ENCODE data around the gene RNASEH2A. TPM values are rescaled to one million over a fixed set of nuclear protein-coding genes. Genes with fewer than 3 reads are reported as not detected.

Gene RNASEH2A
- total RNA-seq, 2 experiments from 2014 or later: 49.2 to 64.0 TPM

DNA sequence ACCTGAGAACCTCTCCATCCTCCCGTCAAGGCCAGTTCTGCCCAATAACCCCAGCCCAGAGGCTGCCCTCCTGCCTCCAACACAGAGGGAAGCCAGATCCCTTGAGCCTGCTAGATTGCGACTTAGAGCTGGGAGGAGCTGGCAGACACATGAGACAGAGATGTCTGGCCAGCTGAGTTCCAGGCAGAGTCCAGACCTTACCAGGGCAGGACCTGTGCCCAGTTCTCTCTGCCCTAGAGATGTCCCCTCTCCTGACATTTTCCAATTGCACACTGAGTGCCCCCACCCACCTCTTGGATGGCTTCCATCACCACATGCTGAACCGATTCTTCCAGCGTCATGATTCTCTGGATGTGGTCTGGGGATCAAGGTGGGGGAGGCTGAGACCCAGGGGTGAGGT is 34.1 kb upstream of the RNASEH2A start:
- Mint-ChIP-seq H3K27me3 (ENCODE audit: low read depth) (no peaks in the 10 kb centered on the region), H3K27ac (no peak overlapping the region), H3K4me1 (ENCODE audit: low read depth) (peaks cover 27% of the 10 kb centered on the region), H3K4me3 (no peak overlapping the region), H3K36me3 (ENCODE audit: low read depth) (no peaks in the 10 kb centered on the region), H3K9me3 (ENCODE audit: insufficient read depth) (no peaks in the 10 kb centered on the region)
- POLR2A ChIA-PET: interaction anchor here (15.2 kb wide), 1 partner anchor 22 kb away, joined by 380 read pairs; the partner anchor contains the start of gene JUNB
- no peak for ATAC-seq
- no peak for DNase-seq
- CTCF ChIA-PET: interaction anchor here (1.5 to 8.5 kb wide), 5 partner anchors 8 to 75 kb away, joined by 6 to 390 read pairs (median 9); partner anchors contain the start of gene JUNB

DNA sequence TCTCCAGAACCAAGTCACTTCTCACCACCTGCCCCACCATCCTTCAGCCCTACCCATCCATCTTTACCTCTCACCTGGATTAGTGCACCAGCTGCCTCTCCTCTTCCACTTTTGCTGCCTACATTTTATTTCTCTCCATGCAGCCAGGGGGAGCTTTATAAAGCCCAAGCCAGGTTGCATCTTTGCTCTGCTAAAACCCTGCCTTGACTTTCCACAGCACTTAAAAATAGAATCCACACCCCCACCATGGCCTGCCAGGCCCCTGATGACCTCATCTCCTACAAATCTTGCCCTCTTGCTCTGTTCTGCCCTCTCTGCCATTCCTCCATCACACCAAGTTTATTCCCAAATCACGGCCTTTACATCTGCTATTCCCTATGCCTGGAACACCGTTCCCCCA is 32.8 kb upstream of the RNASEH2A start:
- no peaks in the 10 kb centered on the region for H3K36me3 Mint-ChIP-seq (ENCODE audit: low read depth)
- no peak for DNase-seq
- peaks cover 37% of the 10 kb centered on the region for H3K4me1 Mint-ChIP-seq (ENCODE audit: low read depth)

GRCh38 chr19:12774588-12775555 is 31.5 kb upstream of the RNASEH2A start, which contains the start of gene HOOK2:
TSS of gene HOOK2 (minus strand) at chr19:12775552. CDS start at chr19:12775449, 103 bp downstream.
- CTCF ChIA-PET: interaction anchor here (1.2 to 8.5 kb wide), 6 partner anchors 9 to 46 kb away, joined by 3 to 390 read pairs (median 4); partner anchors contain the start of gene JUNB
- DNase-seq (no peak), ATAC-seq (no peak)
- POLR2A ChIA-PET: interaction anchor here (0.6 to 15.2 kb wide), 2 partner anchors 19 to 43 kb away, joined by 3 to 380 read pairs; partner anchors contain the start of gene JUNB
- peak within 1 kb of the TSS; percentile 73 for H3K4me3 Mint-ChIP-seq
- H3K27ac Mint-ChIP-seq: peak within 1 kb of the TSS; percentile 11
- no peaks in the 10 kb centered on the region for H3K9me3 Mint-ChIP-seq (ENCODE audit: insufficient read depth)
- peaks cover 46% of the 10 kb centered on the region for H3K4me1 Mint-ChIP-seq (ENCODE audit: low read depth)
- H3K27me3 Mint-ChIP-seq (ENCODE audit: low read depth): no peaks in the 10 kb centered on the region
- H3K36me3 Mint-ChIP-seq (ENCODE audit: low read depth): no peaks in the 10 kb centered on the region

More for the DNA sequence above, 32.8 kb upstream of the RNASEH2A start:
- Mint-ChIP-seq H3K27ac (no peak overlapping the region), H3K4me3 (no peak overlapping the region), H3K27me3 (ENCODE audit: low read depth) (no peaks in the 10 kb centered on the region), H3K9me3 (ENCODE audit: insufficient read depth) (no peaks in the 10 kb centered on the region)
- CTCF ChIA-PET: interaction anchor here (0.9 to 8.5 kb wide), 10 partner anchors 7 to 74 kb away, joined by 3 to 390 read pairs (median 4); partner anchors contain the start of gene JUNB
- ATAC-seq: no peak
- POLR2A ChIA-PET: interaction anchor here (0.8 to 15.2 kb wide), 3 partner anchors 9 to 21 kb away, joined by 3 to 380 read pairs (median 4); partner anchors contain the start of gene JUNB

DNA sequence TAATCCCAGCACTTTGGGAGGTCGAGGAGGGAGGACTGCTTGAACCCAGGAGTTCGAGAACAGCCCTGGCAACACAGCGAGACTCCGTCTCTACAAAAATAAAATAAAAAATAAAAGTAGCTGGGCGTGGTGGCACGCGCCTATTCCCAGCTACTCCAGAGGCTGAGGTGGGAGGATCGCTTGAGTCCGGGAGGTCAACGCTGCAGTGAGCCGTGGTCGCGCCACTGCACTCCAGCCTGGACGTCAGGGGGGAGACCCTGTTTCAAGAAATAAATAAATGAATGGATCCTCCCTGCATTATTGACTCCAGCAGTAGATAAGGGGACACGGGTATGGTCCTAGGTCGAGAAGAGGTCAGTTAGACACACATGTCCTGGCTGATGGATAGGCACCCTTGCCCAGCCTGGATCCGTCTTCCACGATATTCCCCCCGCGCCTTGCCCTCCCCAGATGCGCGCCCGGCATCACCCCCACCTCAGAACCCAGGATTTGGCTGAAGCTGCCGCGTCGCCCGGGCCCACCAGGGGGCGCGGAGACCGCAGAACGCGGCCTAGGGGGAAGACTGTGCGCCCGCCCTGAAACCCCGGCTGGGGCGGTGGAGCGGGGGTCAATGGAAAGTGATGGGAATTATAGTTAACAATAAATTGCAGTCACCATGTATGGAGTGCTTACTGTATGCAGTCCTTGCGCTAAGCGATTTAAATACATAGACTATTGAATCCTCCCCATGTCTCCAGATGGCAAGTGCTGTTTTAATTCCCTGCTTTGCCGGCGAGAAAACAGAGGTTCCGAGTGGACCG is 29.0 kb upstream of the RNASEH2A start:
- ChIA-PET POLR2A (interaction anchor here (0.6 to 15.2 kb wide), 7 partner anchors 8 to 342 kb away, joined by 3 to 380 read pairs (median 5); partner anchors contain the start of gene JUNB), CTCF (interaction anchor here (1.0 to 8.5 kb wide), 15 partner anchors 8 to 74 kb away, joined by 3 to 390 read pairs (median 8); partner anchors contain the start of genes GET3, JUNB, PRDX2 and RNASEH2A)
- DNase-seq: peak; percentile 85
- Mint-ChIP-seq H3K27me3 (ENCODE audit: low read depth) (no peaks in the 10 kb centered on the region), H3K4me1 (ENCODE audit: low read depth) (peaks cover 48% of the 10 kb centered on the region), H3K9me3 (ENCODE audit: insufficient read depth) (no peaks in the 10 kb centered on the region), H3K36me3 (ENCODE audit: low read depth) (no peaks in the 10 kb centered on the region), H3K4me3 (peak overlapping the region; percentile 72), H3K27ac (peak overlapping the region; percentile 85)
- ATAC-seq: peak; percentile 48

- peak; percentile 6 for ATAC-seq
- CTCF ChIA-PET: interaction anchor here (1.0 to 8.5 kb wide), 15 partner anchors 7 to 73 kb away, joined by 3 to 390 read pairs (median 8); partner anchors contain the start of genes GET3, JUNB, PRDX2 and RNASEH2A
- Mint-ChIP-seq H3K4me3 (peak overlapping the region; percentile 72), H3K36me3 (ENCODE audit: low read depth) (no peaks in the 10 kb centered on the region), H3K4me1 (ENCODE audit: low read depth) (peaks cover 45% of the 10 kb centered on the region), H3K27ac (peak overlapping the region; percentile 85), H3K27me3 (ENCODE audit: low read depth) (no peaks in the 10 kb centered on the region), H3K9me3 (ENCODE audit: insufficient read depth) (no peaks in the 10 kb centered on the region)
- peak; percentile 58 for DNase-seq
- POLR2A ChIA-PET: interaction anchor here (0.6 to 15.2 kb wide), 7 partner anchors 8 to 44 kb away, joined by 3 to 380 read pairs (median 5); partner anchors contain the start of gene JUNB
These were observed 28.1 kb upstream of the RNASEH2A start for GRCh38 chr19:12778017-12778904.

GRCh38 chr19:12778905-12779161 is 27.6 kb upstream of the RNASEH2A start:
- DNase-seq: no peak
- POLR2A ChIA-PET: interaction anchor here (1.1 to 15.2 kb wide), 4 partner anchors 10 to 40 kb away, joined by 3 to 380 read pairs (median 12); partner anchors contain the start of gene JUNB
- peak overlapping the region; percentile 72 for H3K4me3 Mint-ChIP-seq
- no peak for ATAC-seq
- peak overlapping the region; percentile 85 for H3K27ac Mint-ChIP-seq
- CTCF ChIA-PET: interaction anchor here (1.0 to 8.5 kb wide), 10 partner anchors 9 to 69 kb away, joined by 4 to 390 read pairs (median 8); partner anchors contain the start of genes GET3, JUNB, PRDX2 and RNASEH2A
- no peaks in the 10 kb centered on the region for H3K27me3 Mint-ChIP-seq (ENCODE audit: low read depth)
- H3K4me1 Mint-ChIP-seq (ENCODE audit: low read depth): peaks cover 47% of the 10 kb centered on the region
- no peaks in the 10 kb centered on the region for H3K36me3 Mint-ChIP-seq (ENCODE audit: low read depth)
- no peaks in the 10 kb centered on the region for H3K9me3 Mint-ChIP-seq (ENCODE audit: insufficient read depth)

DNA sequence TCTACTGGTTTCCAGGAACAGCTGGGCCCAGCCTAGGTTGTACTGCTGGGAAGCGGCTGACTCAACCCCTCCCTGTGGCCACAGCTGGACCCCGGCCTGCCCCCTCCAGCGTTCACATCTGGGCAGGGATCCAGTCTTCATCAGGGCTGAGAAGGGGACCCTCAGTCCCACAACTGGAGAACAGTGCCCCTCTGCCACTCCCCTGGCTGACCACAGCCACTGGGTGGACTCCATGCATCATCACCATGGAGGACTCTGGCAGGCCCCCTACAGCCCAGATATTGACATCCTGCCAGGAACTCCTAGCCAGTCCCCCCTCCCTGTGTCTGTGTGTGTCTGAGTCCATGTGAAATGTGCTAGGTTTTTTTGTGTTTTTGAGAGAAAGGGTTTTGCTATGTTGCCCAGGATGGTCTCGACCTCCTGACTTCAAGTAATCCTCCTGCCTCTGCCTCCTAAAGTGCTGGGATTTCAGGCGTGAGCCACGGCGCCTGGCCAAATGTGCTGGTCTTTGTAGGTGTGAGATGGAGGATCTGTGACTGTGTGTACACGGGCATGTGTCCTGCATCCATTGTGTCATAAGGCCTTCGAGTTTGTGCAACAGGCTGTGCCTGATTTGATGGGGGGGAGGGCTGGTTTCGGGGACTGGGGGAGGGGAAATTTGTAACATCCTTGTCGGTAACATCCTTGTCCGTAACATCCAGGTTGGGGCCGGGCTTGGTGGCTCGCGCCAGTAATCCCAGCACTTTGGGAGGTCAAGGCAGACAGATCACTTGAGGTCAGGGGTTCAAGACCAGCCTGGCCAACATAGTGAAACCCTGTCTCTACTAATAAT is 27.0 kb upstream of the RNASEH2A start:
- Mint-ChIP-seq H3K27ac (peak overlapping the region; percentile 85), H3K9me3 (ENCODE audit: insufficient read depth) (no peaks in the 10 kb centered on the region), H3K36me3 (ENCODE audit: low read depth) (no peaks in the 10 kb centered on the region), H3K4me1 (ENCODE audit: low read depth) (peaks cover 47% of the 10 kb centered on the region), H3K4me3 (peak overlapping the region; percentile 72), H3K27me3 (ENCODE audit: low read depth) (no peaks in the 10 kb centered on the region)
- CTCF ChIA-PET: interaction anchor here (1.0 to 8.5 kb wide), 7 partner anchors 9 to 68 kb away, joined by 4 to 390 read pairs (median 15); partner anchors contain the start of genes JUNB, PRDX2 and THSD8
- POLR2A ChIA-PET: interaction anchor here (1.1 to 15.2 kb wide), 3 partner anchors 9 to 22 kb away, joined by 3 to 380 read pairs (median 20); partner anchors contain the start of gene JUNB
- no peak for ATAC-seq
- no peak for DNase-seq

- ChIA-PET POLR2A (interaction anchor here (15.2 kb wide), 1 partner anchor 12 kb away, joined by 380 read pairs; the partner anchor contains the start of gene JUNB), CTCF (interaction anchor here (1.1 to 1.9 kb wide), 4 partner anchors 9 to 14 kb away, joined by 4 to 23 read pairs (median 15); partner anchors contain the start of gene JUNB)
- peak overlapping the region; percentile 98 for H3K27ac Mint-ChIP-seq
- no peaks in the 10 kb centered on the region for H3K9me3 Mint-ChIP-seq (ENCODE audit: insufficient read depth)
- H3K4me1 Mint-ChIP-seq (ENCODE audit: low read depth): peaks cover 46% of the 10 kb centered on the region
- DNase-seq: no peak
- H3K36me3 Mint-ChIP-seq (ENCODE audit: low read depth): no peaks in the 10 kb centered on the region
- ATAC-seq: peak; percentile 10
- H3K27me3 Mint-ChIP-seq (ENCODE audit: low read depth): no peaks in the 10 kb centered on the region
- H3K4me3 Mint-ChIP-seq: peak overlapping the region; percentile 82
These were observed 24.3 kb upstream of the RNASEH2A start for GRCh38 chr19:12782174-12782423.

GRCh38 chr19:12782424-12783290 is 23.7 kb upstream of the RNASEH2A start:
- ChIA-PET CTCF (interaction anchor here (1.1 to 1.9 kb wide), 3 partner anchors 9 to 13 kb away, joined by 4 to 23 read pairs (median 17); partner anchors contain the start of gene JUNB), POLR2A (interaction anchor here (0.6 to 15.2 kb wide), 4 partner anchors 9 to 1687 kb away, joined by 3 to 380 read pairs (median 4); partner anchors contain the start of gene JUNB)
- peak overlapping the region; percentile 98 for H3K27ac Mint-ChIP-seq
- peak overlapping the region; percentile 82 for H3K4me3 Mint-ChIP-seq
- H3K36me3 Mint-ChIP-seq (ENCODE audit: low read depth): no peaks in the 10 kb centered on the region
- H3K9me3 Mint-ChIP-seq (ENCODE audit: insufficient read depth): no peaks in the 10 kb centered on the region
- H3K4me1 Mint-ChIP-seq (ENCODE audit: low read depth): peaks cover 42% of the 10 kb centered on the region
- DNase-seq: peak; percentile 87
- no peaks in the 10 kb centered on the region for H3K27me3 Mint-ChIP-seq (ENCODE audit: low read depth)
- ATAC-seq: peak; percentile 51
